HG03135 (cell line): ENCODE results near the gene DYSF.

Experiments used
- ATAC-seq: cut with Tn5 transposase; IDR thresholded peaks from one replicate; pipeline ENCODE4 v1.9.1; 2021; ENCODE audit warnings: mild to moderate bottlenecking, moderate library complexity; ENCODE audit not compliant: unreplicated experiment

Gene DYSF

GRCh38 chr2:71611247-71611646 is 157.9 kb downstream of the DYSF start:
- ATAC-seq = no peak

GRCh38 chr2:71611781-71612527 is 158.6 kb downstream of the DYSF start:
- ATAC-seq = no peak

GRCh38 chr2:71612581-71613402 is 159.4 kb downstream of the DYSF start:
- no peak for ATAC-seq

DNA sequence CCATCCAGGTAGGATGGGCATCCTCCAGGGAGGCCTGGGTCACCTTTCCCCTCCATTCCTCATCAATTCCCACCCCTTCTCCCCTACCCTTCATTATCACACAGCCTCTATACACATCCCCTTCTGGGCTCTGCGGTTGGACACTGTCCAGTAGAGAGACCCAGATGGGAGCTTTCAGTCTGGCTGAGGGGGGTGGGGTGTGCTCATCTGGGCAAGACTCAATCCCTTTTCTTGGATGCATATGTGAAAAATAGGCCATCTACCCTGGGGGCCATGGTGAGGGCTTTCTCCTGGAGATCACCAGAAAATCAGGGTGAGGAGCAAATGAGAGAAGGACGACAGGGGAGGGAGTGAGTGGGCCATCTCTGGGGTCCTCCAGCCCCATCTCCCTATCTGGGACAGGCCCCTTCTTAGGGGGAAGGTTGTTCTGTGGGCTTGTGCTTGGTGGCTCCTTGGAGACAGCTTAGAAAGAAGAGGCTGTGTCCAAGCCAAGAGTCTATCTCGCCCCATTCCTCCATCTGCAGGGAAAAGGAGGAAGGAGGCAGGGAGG is 160.1 kb downstream of the DYSF start:
- ATAC-seq = no peak

DNA sequence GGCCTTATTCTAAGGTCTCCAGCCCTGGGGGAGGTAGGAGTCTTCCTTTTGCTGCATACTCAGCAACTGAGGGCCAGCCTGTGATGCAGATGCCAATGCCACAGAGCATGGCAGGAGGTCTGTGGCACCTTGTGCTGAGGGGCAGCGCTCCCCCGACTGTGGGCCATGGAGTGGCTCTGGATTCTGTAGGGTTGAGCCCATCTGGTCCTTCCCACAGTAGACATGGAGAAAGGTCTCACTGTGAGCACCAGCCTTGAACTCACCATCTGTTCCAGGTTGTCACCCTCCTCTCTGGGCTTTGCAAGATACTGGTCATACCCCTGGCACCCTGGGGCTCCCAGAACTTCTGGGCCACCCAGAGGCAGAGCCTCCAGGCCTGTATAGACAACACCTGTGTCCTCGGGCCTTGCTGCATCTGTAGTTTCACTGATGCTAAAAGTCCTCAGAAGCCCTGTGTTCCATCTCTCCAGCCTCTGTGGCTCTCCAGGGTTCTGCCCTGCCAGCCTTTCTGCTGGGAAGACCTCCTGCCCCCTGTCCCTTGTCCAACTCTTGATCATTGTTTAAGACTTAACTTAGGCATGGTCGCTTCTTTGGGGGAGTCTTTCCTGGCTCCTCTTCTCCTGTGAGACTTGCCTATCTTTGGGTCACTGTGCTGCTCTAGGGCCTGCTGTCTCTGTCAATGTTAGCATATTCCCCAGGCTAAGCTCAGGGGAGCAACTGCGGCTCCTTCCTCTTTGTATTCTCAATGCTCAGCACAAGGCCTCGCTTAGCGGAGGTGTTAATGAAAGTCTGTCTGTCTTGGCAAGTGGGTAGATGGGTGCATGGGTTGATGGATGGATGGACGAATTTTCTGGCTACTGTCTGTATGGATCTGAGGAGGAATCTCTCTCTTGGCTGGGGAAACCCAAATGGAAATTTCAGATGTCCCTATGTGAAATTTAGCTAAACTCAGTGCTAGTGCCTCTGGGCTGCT is 160.9 kb downstream of the DYSF start:
- no peak for ATAC-seq

DNA sequence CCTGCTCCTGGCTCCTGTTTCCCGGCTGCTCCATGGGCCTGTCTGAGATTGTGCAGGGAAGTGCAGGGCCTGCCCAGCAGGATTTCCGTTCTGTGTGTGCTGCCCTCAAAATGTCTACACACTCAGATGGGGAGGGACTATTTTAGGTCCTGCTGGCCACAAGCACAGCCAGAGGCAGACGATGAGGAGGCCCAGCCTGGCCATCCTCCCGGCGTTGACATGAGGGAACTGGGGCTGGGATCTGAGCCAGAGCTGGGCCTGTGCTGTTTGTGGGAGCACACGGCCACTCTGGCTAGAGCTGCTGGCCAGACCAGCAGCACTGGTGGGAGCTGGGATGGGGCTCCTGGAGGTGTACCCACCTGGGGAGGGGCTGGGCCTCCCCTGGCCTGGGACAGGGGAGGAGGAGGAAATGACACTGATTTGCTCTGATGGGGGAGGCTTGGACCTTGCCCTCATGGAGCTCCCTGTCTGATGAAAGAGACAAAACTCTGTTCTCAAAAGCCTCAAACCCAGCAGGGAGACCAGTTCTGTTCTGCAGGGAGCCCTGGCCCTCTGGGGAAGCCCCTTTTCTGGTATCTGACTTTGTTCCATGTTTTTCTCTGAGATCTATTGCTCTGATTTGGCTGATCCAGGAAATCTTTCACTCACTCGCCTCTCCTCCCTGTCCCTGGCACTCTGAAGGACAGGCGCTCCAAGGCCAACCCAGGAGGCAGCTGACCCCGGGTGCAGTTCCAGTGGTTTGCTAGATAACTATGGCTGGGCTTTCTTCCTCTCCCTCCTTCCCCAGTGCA is 161.8 kb downstream of the DYSF start:
- no peak for ATAC-seq

- ATAC-seq = no peak
Observed at GRCh38 chr2:71615767-71616730, 162.7 kb downstream of the DYSF start.

DNA sequence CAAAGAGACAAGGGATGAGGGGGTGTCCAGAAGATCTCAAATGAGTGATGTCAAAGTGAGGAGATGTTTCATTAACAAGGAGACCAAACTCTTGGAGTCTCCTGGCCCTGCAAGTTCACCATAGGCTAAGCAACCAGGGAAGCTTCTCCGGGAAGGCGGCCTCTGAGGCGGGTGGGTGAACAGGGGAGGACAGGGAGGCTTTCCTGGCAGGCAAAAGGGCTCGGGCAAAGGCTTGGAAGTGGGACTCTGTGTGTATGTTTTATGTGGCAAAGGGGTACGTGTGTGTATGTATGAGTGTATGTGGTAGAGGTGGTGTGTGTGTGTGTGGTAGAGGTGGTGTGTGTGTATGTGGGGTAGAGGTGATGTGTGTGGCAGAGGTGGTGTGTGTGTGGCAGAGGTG is 163.9 kb downstream of the DYSF start:
- no peak for ATAC-seq

DNA sequence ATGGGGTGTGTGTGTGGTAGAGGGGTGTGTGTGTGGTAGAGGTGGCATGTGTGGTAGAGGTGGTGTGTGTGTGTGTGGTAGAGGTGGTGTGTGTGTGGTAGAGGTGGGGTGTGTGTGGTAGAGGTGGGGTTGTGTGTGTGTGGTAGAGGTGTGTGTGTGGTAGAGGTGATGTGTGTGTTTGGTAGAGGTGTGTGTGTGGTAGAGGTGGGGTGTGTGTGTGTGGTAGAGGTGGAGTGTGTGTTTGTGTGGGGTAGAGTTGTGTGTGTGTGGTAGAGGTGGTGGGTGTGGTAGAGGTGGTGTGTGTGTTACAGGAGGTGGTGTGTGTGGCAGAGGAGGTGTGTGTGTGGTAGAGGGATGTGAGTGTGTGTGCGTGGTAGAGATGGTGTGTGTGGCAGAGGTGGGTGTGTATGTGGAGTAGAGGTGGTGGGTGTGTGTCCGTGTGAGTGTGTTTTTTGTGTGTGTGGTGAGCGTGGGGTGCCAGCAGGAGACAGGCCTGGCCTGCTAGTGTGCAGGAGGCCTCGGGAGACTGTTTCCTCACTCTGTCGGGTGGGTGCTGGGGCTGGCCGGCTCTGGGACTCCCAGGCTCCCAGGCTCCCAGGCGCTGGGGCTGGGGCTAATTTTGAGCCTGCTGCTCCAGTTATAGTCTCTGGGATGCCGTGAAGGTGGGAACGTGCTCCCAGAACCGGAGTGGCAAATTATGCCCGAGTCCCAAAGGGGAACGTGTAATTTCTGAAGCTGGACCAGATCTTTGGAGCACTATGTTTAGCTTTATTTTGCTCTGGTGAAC is 165.2 kb downstream of the DYSF start:
- no peak for ATAC-seq

DNA sequence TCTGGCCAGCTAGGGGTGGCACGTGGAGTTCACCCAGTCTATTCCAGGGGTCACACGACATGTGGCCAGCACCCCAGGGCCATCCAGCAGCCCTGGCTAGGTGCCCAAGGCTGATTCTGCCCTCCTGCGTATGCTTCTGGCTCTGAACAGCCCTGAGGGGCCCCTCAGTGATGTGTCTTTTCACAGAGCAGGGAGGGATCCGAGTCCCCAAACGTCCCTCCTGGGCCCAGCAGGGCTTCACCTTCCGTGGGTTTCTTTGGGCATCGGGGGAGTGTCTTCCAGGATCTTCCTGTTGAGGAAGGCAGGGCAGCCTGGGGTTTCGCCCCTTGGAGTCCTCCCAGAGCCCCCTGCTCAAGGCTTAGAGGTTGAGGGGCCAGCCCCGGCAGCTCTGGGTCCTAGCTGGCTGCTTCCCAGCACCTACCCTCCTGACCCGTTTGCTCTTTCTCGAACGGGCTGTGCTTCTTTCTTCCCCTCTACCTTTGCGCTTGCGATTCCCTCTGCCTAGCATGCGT is 165.9 kb downstream of the DYSF start:
- ATAC-seq = no peak

DNA sequence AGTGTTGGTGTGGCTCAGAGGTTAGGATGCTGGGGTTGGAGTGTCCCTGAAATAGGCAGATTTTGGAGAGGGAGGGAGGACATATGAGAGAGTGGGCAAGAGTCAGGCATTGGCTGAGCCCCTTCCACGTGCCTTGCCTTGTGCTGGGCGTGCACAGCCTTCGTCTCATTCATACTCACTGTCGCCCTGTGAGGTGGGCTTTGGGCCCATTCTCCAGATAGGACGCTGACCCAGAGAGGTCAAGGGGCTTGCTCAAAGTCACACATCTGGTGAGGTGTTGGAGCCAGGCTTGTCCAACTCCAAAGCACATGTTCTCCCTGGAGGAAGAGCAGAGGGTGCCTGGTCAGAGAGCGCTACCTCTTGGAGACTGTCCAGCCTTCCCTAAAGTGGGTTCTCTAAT is 166.8 kb downstream of the DYSF start:
- no peak for ATAC-seq

- no peak for ATAC-seq
Observed at GRCh38 chr2:71620851-71621251, 167.5 kb downstream of the DYSF start.

DNA sequence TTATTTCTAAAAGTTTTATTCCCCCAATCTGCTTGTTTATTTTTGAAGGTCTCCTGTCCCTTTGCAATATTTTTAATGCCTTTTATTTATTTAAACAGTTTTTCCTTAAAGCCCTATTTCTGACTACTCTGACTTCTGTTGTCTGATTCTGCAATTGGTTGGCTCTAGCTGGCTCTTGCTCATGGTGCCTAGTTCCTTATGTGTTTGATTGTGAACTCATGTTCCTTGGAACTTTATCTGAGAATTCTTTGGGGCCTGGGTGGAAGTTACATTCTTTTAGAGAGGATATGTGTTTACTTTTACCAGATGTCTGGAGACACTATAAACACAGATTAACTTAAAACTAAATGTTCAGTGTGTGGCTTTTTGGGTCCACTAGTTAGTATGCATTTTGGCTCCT is 175.9 kb downstream of the DYSF start:
- ATAC-seq = no peak

- no peak for ATAC-seq
Observed at GRCh38 chr2:71629771-71630453, 176.6 kb downstream of the DYSF start.

DNA sequence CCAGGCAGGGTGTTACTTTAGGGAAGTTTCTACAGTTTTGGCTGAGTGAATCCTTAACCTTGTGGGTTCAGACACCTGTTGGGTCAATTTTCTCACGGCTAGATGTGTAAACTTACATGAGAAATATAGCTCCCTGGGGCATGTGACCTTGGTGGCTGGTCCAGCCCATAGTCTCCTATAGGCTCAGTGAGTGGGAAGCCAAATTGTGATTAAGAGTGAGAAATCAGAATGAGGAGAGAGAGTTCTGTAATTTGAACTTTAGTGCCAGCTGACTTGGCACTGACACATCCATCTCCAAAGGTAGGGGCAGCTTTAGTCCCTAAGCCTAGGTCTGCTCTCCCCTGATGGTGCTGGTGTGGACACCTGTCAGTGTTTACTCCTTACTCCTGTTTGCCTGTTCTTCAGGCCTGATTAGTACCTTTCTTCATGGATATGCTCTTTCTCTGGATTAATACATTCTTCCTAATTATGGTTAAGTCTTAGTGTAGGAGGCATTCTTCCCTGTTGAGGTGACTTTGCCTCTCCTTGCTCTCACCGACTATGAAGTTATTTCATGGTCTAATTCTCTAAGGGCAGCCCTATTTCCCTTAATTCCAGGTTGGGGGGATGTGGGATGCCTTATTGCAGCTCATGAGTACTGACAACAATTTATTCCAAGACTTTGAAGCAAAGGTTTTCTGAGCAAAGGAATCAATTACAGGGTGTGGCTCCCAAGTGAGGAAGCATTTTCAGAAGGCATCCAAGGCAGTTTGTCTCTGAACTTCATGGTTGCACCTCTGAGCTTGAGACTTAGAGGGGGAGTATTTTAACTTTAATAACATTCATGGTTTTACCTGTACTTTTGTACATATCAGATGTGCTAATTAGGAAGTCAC is 177.3 kb downstream of the DYSF start:
- no peak for ATAC-seq

GRCh38 chr2:71631411-71631931 is 178.1 kb downstream of the DYSF start:
- ATAC-seq = no peak
